GM23338 (cell line): ENCODE results near the gene CDH23. TPM values are rescaled to one million over a fixed set of nuclear protein-coding genes. Genes with fewer than 3 reads are reported as not detected.

Experiments
- ATAC-seq: fragments of 200-7000 bp; cut with Tn5 transposase; 3 replicates; pipeline ENCODE4 v1.9.1; 2020
- DNase-seq: peaks from one replicate; pipeline ENCODE4 v3.0.0-alpha.2; 2015; ENCODE audit warnings: low spot score
- H2AFZ ChIP-seq: fragments of 200-600 bp; sonication (generic); 2 replicates; pipeline ENCODE4 v1.8.0; 2016; ENCODE audit warnings: antibody characterized with exemption, mild to moderate bottlenecking, moderate library complexity
- H3F3A ChIP-seq: fragments of 200-600 bp; sonication (generic); replicated peaks from 2 replicates; pipeline ENCODE4 v1.8.0; 2017; ENCODE audit warnings: antibody characterized with exemption, mixed run types, low read depth
- H3K27ac ChIP-seq: fragments of 200-600 bp; sonication (generic); 2 replicates; pipeline ENCODE4 v1.6.1; 2016; ENCODE audit warnings: low read depth
- H3K27me3 ChIP-seq: fragments of 200-600 bp; sonication (generic); 2 replicates; pipeline ENCODE4 v1.8.0; 2016; ENCODE audit warnings: mild to moderate bottlenecking, mixed run types, moderate library complexity; ENCODE audit not compliant: insufficient read depth
- H3K36me3 ChIP-seq: fragments of 200-600 bp; sonication (generic); 2 replicates; pipeline ENCODE4 v1.8.0; 2016; ENCODE audit warnings: mild to moderate bottlenecking; ENCODE audit not compliant: insufficient read depth
- H3K4me1 ChIP-seq: fragments of 200-600 bp; sonication (generic); 2 replicates; pipeline ENCODE4 v1.8.0; 2016; ENCODE audit warnings: mild to moderate bottlenecking, moderate library complexity; ENCODE audit not compliant: insufficient read depth
- H3K4me2 ChIP-seq: fragments of 200-600 bp; sonication (generic); 2 replicates; pipeline ENCODE4 v1.7.1; 2017; ENCODE audit warnings: mixed run types
- H3K4me3 ChIP-seq: fragments of 200-600 bp; sonication (generic); 2 replicates; pipeline ENCODE4 v1.6.1; 2016; ENCODE audit warnings: mixed run types
- H3K79me2 ChIP-seq: fragments of 200-600 bp; sonication (generic); replicated peaks from 2 replicates; pipeline ENCODE4 v1.8.0; 2017; ENCODE audit warnings: mild to moderate bottlenecking; ENCODE audit not compliant: insufficient read depth
- H3K9me2 ChIP-seq: fragments of 200-600 bp; sonication (generic); 2 replicates; pipeline ENCODE4 v1.8.0; 2017; ENCODE audit not compliant: insufficient read depth
- H4K20me1 ChIP-seq: fragments of 200-600 bp; sonication (generic); replicated peaks from 2 replicates; pipeline ENCODE4 v1.8.0; 2017; ENCODE audit warnings: mild to moderate bottlenecking; ENCODE audit not compliant: insufficient read depth
- H3K27ac Mint-ChIP-seq: 2 replicates; pipeline ENCODE4 v1.8.0; 2020; ENCODE audit warnings: inconsistent platforms, mild to moderate bottlenecking, moderate library complexity, mixed read lengths
- H3K27me3 Mint-ChIP-seq: 3 replicates; pipeline ENCODE4 v1.8.0; 2022; ENCODE audit warnings: low read depth, mild to moderate bottlenecking, moderate library complexity, mixed read lengths, inconsistent platforms; ENCODE audit not compliant: insufficient read depth, poor library complexity
- H3K36me3 Mint-ChIP-seq: 3 replicates; pipeline ENCODE4 v1.8.0; 2021; ENCODE audit warnings: low read depth, mild to moderate bottlenecking, inconsistent platforms, moderate library complexity, mixed read lengths
- H3K4me1 Mint-ChIP-seq: 3 replicates; pipeline ENCODE4 v1.8.0; 2020; ENCODE audit warnings: mild to moderate bottlenecking, inconsistent platforms, mixed read lengths
- H3K4me3 Mint-ChIP-seq: 3 replicates; pipeline ENCODE4 v1.8.0; 2021; ENCODE audit warnings: moderate library complexity, mild to moderate bottlenecking, inconsistent platforms, mixed read lengths
- H3K9me3 Mint-ChIP-seq: 3 replicates; pipeline ENCODE4 v1.8.0; 2020; ENCODE audit warnings: moderate library complexity, mild to moderate bottlenecking, inconsistent platforms, mixed read lengths
- ETS1 ChIP-seq: IDR thresholded peaks from 2 replicates; pipeline ENCODE4 v1.6.1; 2016; ENCODE audit warnings: antibody characterized with exemption
- EZH2 ChIP-seq: fragments of 200-600 bp; sonication (generic); IDR thresholded peaks from one replicate; pipeline ENCODE4 v1.8.0; 2017; ENCODE audit warnings: antibody characterized with exemption, mild to moderate bottlenecking, low read depth; ENCODE audit not compliant: unreplicated experiment
- JUNB ChIP-seq: IDR thresholded peaks from one replicate; pipeline ENCODE4 v1.6.1; 2016; ENCODE audit warnings: antibody characterized with exemption; ENCODE audit not compliant: unreplicated experiment
- NANOG ChIP-seq: IDR thresholded peaks from 2 replicates; pipeline ENCODE4 v1.6.1; 2016; ENCODE audit warnings: antibody characterized with exemption, borderline replicate concordance
- POLR2AphosphoS5 ChIP-seq: IDR thresholded peaks from 2 replicates; pipeline ENCODE4 v1.6.1; 2016; ENCODE audit warnings: antibody characterized with exemption, low read depth
- STAT1 ChIP-seq: IDR thresholded peaks from one replicate; pipeline ENCODE4 v1.6.1; 2016; ENCODE audit warnings: antibody characterized with exemption; ENCODE audit not compliant: unreplicated experiment
- ZNF114 ChIP-seq: fragments of 250-450 bp; sonication (Bioruptor Pico); IDR thresholded peaks from 2 replicates; pipeline ENCODE4 v1.5.0; 2020; ENCODE audit warnings: mild to moderate bottlenecking, moderate library complexity
- ZNF331 ChIP-seq: fragments of 250-450 bp; sonication (Bioruptor Pico); IDR thresholded peaks from 2 replicates; pipeline ENCODE4 v1.5.0; 2020; ENCODE audit warnings: low read depth, mild to moderate bottlenecking, moderate library complexity
- polyA plus RNA-seq: library from polyadenylated mRNA; unstranded; fragments of >200 nt; fragmentation: Nextera tagmentation; extraction: Ambion mirVana; gene quantifications from 2 replicates; pipeline ENCODE4 v1.2.1, GENCODE V29; 2016
- total RNA-seq: library from RNA; depleted of rRNA; stranded (reverse); fragments of >200 nt; shearing (Covaris generic); gene quantifications from 2 replicates; pipeline ENCODE4 v1.2.3, GENCODE V29; 2014
- TF ChIP-seq, protein P1 (sequence below), 2 experiments: fragments of 200-600 bp in 1 of 2; sonication (generic) in 1 of 2; conservative IDR thresholded peaks; 2 replicates each; pipeline versions ENCODE4 v1.5.1 to v1.6.1; 2016 to 2017; ENCODE audit warnings: antibody characterized with exemption in 2 of 2, low read depth in 2 of 2, mild to moderate bottlenecking in 2 of 2, moderate library complexity in 1 of 2
- TF ChIP-seq, protein P2 (sequence below): IDR thresholded peaks from one replicate; pipeline ENCODE4 v1.6.1; 2018; ENCODE audit warnings: antibody characterized with exemption; ENCODE audit not compliant: unreplicated experiment

CDH23 gene
- total and polyA plus RNA-seq, 2 experiments from 2014 or later: 0.95 to 4.3 TPM

DNA sequence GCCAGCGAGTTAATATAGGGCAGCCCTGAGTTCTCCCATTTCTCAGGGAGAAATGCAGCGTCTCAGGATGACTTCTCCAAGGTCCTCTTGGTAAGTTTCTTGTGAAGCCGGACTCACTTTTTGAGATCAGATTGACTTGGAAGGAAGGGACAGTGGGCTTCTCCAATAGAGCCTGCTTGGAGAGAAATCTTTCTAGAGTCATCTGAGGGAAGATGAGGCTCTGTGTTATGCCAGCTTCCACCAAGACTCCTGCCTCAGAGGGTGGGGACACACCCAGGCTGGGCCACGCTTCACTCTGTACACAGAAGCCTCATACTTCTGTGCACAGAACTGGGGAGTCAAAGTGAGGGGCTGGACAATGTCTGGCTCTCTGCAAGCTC, 317.3 kb downstream of the CDH23 start:
- peaks cover 18% of the 10 kb centered on the region for H3K27me3 Mint-ChIP-seq
- no peaks in the 10 kb centered on the region for H3K27me3 ChIP-seq
- H3K79me2 ChIP-seq: no peaks in the 10 kb centered on the region
- H3K36me3 ChIP-seq: no peaks in the 10 kb centered on the region
- ATAC-seq: no peak
- no peak for DNase-seq
- H3K9me3 Mint-ChIP-seq: no peaks in the 10 kb centered on the region
- peaks cover 14% of the 10 kb centered on the region for H3K4me1 Mint-ChIP-seq
- no peak overlapping the region for H3K27ac ChIP-seq
- no peaks in the 10 kb centered on the region for H3K36me3 Mint-ChIP-seq
- H3K27ac Mint-ChIP-seq: no peak overlapping the region
- H4K20me1 ChIP-seq: no peaks in the 10 kb centered on the region
- H3F3A ChIP-seq: no peaks in the 10 kb centered on the region
- no peak overlapping the region for H3K4me3 ChIP-seq
- no peaks in the 10 kb centered on the region for H3K9me2 ChIP-seq
- H3K4me1 ChIP-seq: peaks cover 8% of the 10 kb centered on the region
- no peak overlapping the region for H3K4me3 Mint-ChIP-seq
- TF ChIP-seq JUNB: no peak
- TF ChIP-seq NANOG: no peak
- no peak for TF ChIP-seq STAT1
- TF ChIP-seq POLR2AphosphoS5: no peak
- H2AFZ ChIP-seq: peak overlapping the region; percentile 89
- no peak overlapping the region for H3K4me2 ChIP-seq

GRCh38 chr10:71714592-71714991, 317.9 kb downstream of the CDH23 start:
- no peak overlapping the region for H3K4me2 ChIP-seq
- H3K4me3 ChIP-seq: no peak overlapping the region
- H3K27ac ChIP-seq: no peak overlapping the region
- Mint-ChIP-seq H3K27ac (no peak overlapping the region), H3K4me1 (peaks cover 14% of the 10 kb centered on the region), H3K4me3 (no peak overlapping the region), H3K36me3 (no peaks in the 10 kb centered on the region), H3K9me3 (no peaks in the 10 kb centered on the region), H3K27me3 (peaks cover 21% of the 10 kb centered on the region)
- no peak overlapping the region for H2AFZ ChIP-seq
- DNase-seq (no peak), ATAC-seq (no peak)
- H3K9me2 ChIP-seq: no peaks in the 10 kb centered on the region
- no peaks in the 10 kb centered on the region for H3K36me3 ChIP-seq
- H3K27me3 ChIP-seq: no peaks in the 10 kb centered on the region
- H3K4me1 ChIP-seq: peaks cover 8% of the 10 kb centered on the region
- H3F3A ChIP-seq: no peaks in the 10 kb centered on the region
- H4K20me1 ChIP-seq: no peaks in the 10 kb centered on the region
- no peaks in the 10 kb centered on the region for H3K79me2 ChIP-seq
- TF ChIP-seq ZNF331 (CRISPR knock-in tag) (no peak), EZH2 (no peak), JUNB (no peak), ZNF114 (CRISPR knock-in tag) (no peak), POLR2AphosphoS5 (no peak), ETS1 (no peak), STAT1 (no peak)
- TF ChIP-seq, protein P1, sequence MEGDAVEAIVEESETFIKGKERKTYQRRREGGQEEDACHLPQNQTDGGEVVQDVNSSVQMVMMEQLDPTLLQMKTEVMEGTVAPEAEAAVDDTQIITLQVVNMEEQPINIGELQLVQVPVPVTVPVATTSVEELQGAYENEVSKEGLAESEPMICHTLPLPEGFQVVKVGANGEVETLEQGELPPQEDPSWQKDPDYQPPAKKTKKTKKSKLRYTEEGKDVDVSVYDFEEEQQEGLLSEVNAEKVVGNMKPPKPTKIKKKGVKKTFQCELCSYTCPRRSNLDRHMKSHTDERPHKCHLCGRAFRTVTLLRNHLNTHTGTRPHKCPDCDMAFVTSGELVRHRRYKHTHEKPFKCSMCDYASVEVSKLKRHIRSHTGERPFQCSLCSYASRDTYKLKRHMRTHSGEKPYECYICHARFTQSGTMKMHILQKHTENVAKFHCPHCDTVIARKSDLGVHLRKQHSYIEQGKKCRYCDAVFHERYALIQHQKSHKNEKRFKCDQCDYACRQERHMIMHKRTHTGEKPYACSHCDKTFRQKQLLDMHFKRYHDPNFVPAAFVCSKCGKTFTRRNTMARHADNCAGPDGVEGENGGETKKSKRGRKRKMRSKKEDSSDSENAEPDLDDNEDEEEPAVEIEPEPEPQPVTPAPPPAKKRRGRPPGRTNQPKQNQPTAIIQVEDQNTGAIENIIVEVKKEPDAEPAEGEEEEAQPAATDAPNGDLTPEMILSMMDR (conservative IDR thresholded peaks at IDR 0.05; ENCODE audit: low read depth in 2 of 2): no peak
- TF ChIP-seq, protein P2, sequence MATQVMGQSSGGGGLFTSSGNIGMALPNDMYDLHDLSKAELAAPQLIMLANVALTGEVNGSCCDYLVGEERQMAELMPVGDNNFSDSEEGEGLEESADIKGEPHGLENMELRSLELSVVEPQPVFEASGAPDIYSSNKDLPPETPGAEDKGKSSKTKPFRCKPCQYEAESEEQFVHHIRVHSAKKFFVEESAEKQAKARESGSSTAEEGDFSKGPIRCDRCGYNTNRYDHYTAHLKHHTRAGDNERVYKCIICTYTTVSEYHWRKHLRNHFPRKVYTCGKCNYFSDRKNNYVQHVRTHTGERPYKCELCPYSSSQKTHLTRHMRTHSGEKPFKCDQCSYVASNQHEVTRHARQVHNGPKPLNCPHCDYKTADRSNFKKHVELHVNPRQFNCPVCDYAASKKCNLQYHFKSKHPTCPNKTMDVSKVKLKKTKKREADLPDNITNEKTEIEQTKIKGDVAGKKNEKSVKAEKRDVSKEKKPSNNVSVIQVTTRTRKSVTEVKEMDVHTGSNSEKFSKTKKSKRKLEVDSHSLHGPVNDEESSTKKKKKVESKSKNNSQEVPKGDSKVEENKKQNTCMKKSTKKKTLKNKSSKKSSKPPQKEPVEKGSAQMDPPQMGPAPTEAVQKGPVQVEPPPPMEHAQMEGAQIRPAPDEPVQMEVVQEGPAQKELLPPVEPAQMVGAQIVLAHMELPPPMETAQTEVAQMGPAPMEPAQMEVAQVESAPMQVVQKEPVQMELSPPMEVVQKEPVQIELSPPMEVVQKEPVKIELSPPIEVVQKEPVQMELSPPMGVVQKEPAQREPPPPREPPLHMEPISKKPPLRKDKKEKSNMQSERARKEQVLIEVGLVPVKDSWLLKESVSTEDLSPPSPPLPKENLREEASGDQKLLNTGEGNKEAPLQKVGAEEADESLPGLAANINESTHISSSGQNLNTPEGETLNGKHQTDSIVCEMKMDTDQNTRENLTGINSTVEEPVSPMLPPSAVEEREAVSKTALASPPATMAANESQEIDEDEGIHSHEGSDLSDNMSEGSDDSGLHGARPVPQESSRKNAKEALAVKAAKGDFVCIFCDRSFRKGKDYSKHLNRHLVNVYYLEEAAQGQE: no peak
